Activated naive CD8-positive, alpha-beta T cell treated with anti-CD3 and anti-CD28 coated beads for 36 hours (primary cell): ENCODE measurements around the gene NRXN3. TPM values are rescaled to one million over a fixed set of nuclear protein-coding genes. Genes with fewer than 3 reads are reported as not detected.

Experiments used
- DNase-seq: peaks from one replicate; pipeline ENCODE4 v3.0.0; 2021
- H3K27ac Mint-ChIP-seq: one replicate; pipeline ENCODE4 v1.8.0; 2022; ENCODE audit warnings: mild to moderate bottlenecking, moderate library complexity, mixed read lengths
- H3K27me3 Mint-ChIP-seq: one replicate; pipeline ENCODE4 v1.8.0; 2022; ENCODE audit warnings: mild to moderate bottlenecking, mixed read lengths
- H3K36me3 Mint-ChIP-seq: one replicate; pipeline ENCODE4 v1.8.0; 2021; ENCODE audit warnings: mild to moderate bottlenecking, mixed read lengths
- H3K4me1 Mint-ChIP-seq: one replicate; pipeline ENCODE4 v1.8.0; 2021; ENCODE audit warnings: mixed read lengths
- H3K4me3 Mint-ChIP-seq: one replicate; pipeline ENCODE4 v1.8.0; 2022; ENCODE audit warnings: mild to moderate bottlenecking, moderate library complexity, mixed read lengths
- H3K9me3 Mint-ChIP-seq: one replicate; pipeline ENCODE4 v1.8.0; 2022; ENCODE audit warnings: mixed read lengths
- total RNA-seq, 2 experiments: library from RNA; stranded (reverse); gene quantifications; one replicate each; pipeline ENCODE4 v1.2.3, GENCODE V29; 2021

Gene NRXN3
- total RNA-seq, 2 experiments from 2014 or later, result not detected

- Mint-ChIP-seq H3K9me3 (no peaks in the 10 kb centered on the region), H3K27ac (no peak overlapping the region), H3K27me3 (peaks cover 3% of the 10 kb centered on the region), H3K4me1 (no peaks in the 10 kb centered on the region), H3K36me3 (no peaks in the 10 kb centered on the region), H3K4me3 (no peak overlapping the region)
- DNase-seq, result no peak
These were observed 75.1 kb downstream of the NRXN3 start for GRCh38 chr14:78245238-78245637.

- no peak overlapping the region for H3K4me3 Mint-ChIP-seq
- H3K27ac Mint-ChIP-seq, result no peak overlapping the region
- no peaks in the 10 kb centered on the region for H3K4me1 Mint-ChIP-seq
- H3K9me3 Mint-ChIP-seq, result no peaks in the 10 kb centered on the region
- no peak for DNase-seq
- peaks cover 3% of the 10 kb centered on the region for H3K27me3 Mint-ChIP-seq
- no peaks in the 10 kb centered on the region for H3K36me3 Mint-ChIP-seq
These were observed 78.4 kb downstream of the NRXN3 start for GRCh38 chr14:78248501-78249090.

GRCh38 chr14:78251308-78251707 lies 81.1 kb downstream of the NRXN3 start:
- H3K4me3 Mint-ChIP-seq, result no peak overlapping the region
- H3K4me1 Mint-ChIP-seq, result peaks cover 8% of the 10 kb centered on the region
- DNase-seq, result no peak
- H3K36me3 Mint-ChIP-seq, result no peaks in the 10 kb centered on the region
- peaks cover 3% of the 10 kb centered on the region for H3K27me3 Mint-ChIP-seq
- H3K9me3 Mint-ChIP-seq, result peaks cover 1% of the 10 kb centered on the region
- no peak overlapping the region for H3K27ac Mint-ChIP-seq

GRCh38 chr14:78253986-78254385 lies 83.8 kb downstream of the NRXN3 start:
- Mint-ChIP-seq H3K4me3 (no peak overlapping the region), H3K27me3 (peaks cover 4% of the 10 kb centered on the region), H3K27ac (no peak overlapping the region), H3K9me3 (peaks cover 3% of the 10 kb centered on the region), H3K4me1 (peaks cover 8% of the 10 kb centered on the region), H3K36me3 (no peaks in the 10 kb centered on the region)
- DNase-seq, result no peak

GRCh38 chr14:78254911-78255461 lies 84.8 kb downstream of the NRXN3 start:
- peaks cover 4% of the 10 kb centered on the region for H3K27me3 Mint-ChIP-seq
- DNase-seq, result peak; percentile 42
- H3K4me3 Mint-ChIP-seq, result no peak overlapping the region
- H3K9me3 Mint-ChIP-seq, result peaks cover 3% of the 10 kb centered on the region
- peaks cover 8% of the 10 kb centered on the region for H3K4me1 Mint-ChIP-seq
- H3K36me3 Mint-ChIP-seq, result no peaks in the 10 kb centered on the region
- H3K27ac Mint-ChIP-seq, result peak overlapping the region; percentile 19

GRCh38 chr14:78259831-78260230 lies 89.7 kb downstream of the NRXN3 start:
- H3K27me3 Mint-ChIP-seq, result peaks cover 4% of the 10 kb centered on the region
- peaks cover 7% of the 10 kb centered on the region for H3K4me1 Mint-ChIP-seq
- no peak overlapping the region for H3K4me3 Mint-ChIP-seq
- no peak overlapping the region for H3K27ac Mint-ChIP-seq
- DNase-seq, result no peak
- H3K36me3 Mint-ChIP-seq, result no peaks in the 10 kb centered on the region
- H3K9me3 Mint-ChIP-seq, result peaks cover 3% of the 10 kb centered on the region

- Mint-ChIP-seq H3K36me3 (no peaks in the 10 kb centered on the region), H3K4me3 (no peak overlapping the region), H3K27me3 (peaks cover 10% of the 10 kb centered on the region), H3K4me1 (no peaks in the 10 kb centered on the region), H3K27ac (no peak overlapping the region), H3K9me3 (no peaks in the 10 kb centered on the region)
- no peak for DNase-seq
These were observed 108.5 kb downstream of the NRXN3 start for GRCh38 chr14:78278464-78279250.

- Mint-ChIP-seq H3K4me3 (no peak overlapping the region), H3K4me1 (no peaks in the 10 kb centered on the region), H3K27me3 (peaks cover 7% of the 10 kb centered on the region), H3K27ac (no peak overlapping the region), H3K36me3 (no peaks in the 10 kb centered on the region), H3K9me3 (no peaks in the 10 kb centered on the region)
- no peak for DNase-seq
These were observed 112.3 kb downstream of the NRXN3 start for GRCh38 chr14:78282437-78282836.

GRCh38 chr14:78286210-78286609 lies 116.0 kb downstream of the NRXN3 start:
- DNase-seq, result no peak
- Mint-ChIP-seq H3K4me3 (no peak overlapping the region), H3K4me1 (no peaks in the 10 kb centered on the region), H3K9me3 (no peaks in the 10 kb centered on the region), H3K27ac (no peak overlapping the region), H3K27me3 (peaks cover 3% of the 10 kb centered on the region), H3K36me3 (no peaks in the 10 kb centered on the region)

GRCh38 chr14:78292003-78292402 lies 121.8 kb downstream of the NRXN3 start:
- no peaks in the 10 kb centered on the region for H3K9me3 Mint-ChIP-seq
- no peaks in the 10 kb centered on the region for H3K36me3 Mint-ChIP-seq
- H3K27ac Mint-ChIP-seq, result no peak overlapping the region
- H3K4me1 Mint-ChIP-seq, result no peaks in the 10 kb centered on the region
- H3K27me3 Mint-ChIP-seq, result peaks cover 11% of the 10 kb centered on the region
- no peak for DNase-seq
- no peak overlapping the region for H3K4me3 Mint-ChIP-seq

GRCh38 chr14:78297858-78298257 lies 127.7 kb downstream of the NRXN3 start:
- Mint-ChIP-seq H3K4me1 (no peaks in the 10 kb centered on the region), H3K27ac (no peak overlapping the region), H3K9me3 (no peaks in the 10 kb centered on the region), H3K36me3 (no peaks in the 10 kb centered on the region), H3K27me3 (peaks cover 25% of the 10 kb centered on the region), H3K4me3 (no peak overlapping the region)
- no peak for DNase-seq

GRCh38 chr14:78298298-78298697 lies 128.1 kb downstream of the NRXN3 start:
- no peak for DNase-seq
- Mint-ChIP-seq H3K9me3 (no peaks in the 10 kb centered on the region), H3K4me3 (no peak overlapping the region), H3K27me3 (peaks cover 27% of the 10 kb centered on the region), H3K36me3 (no peaks in the 10 kb centered on the region), H3K4me1 (no peaks in the 10 kb centered on the region), H3K27ac (no peak overlapping the region)

- Mint-ChIP-seq H3K27ac (no peak overlapping the region), H3K9me3 (no peaks in the 10 kb centered on the region), H3K4me3 (no peak overlapping the region), H3K27me3 (peaks cover 21% of the 10 kb centered on the region), H3K36me3 (no peaks in the 10 kb centered on the region), H3K4me1 (no peaks in the 10 kb centered on the region)
- no peak for DNase-seq
These were observed 132.7 kb downstream of the NRXN3 start for GRCh38 chr14:78302841-78303240.

GRCh38 chr14:78307671-78308070 lies 137.5 kb downstream of the NRXN3 start:
- H3K27me3 Mint-ChIP-seq, result peaks cover 12% of the 10 kb centered on the region
- H3K4me1 Mint-ChIP-seq, result no peaks in the 10 kb centered on the region
- no peak overlapping the region for H3K27ac Mint-ChIP-seq
- no peaks in the 10 kb centered on the region for H3K36me3 Mint-ChIP-seq
- no peak for DNase-seq
- H3K4me3 Mint-ChIP-seq, result no peak overlapping the region
- no peaks in the 10 kb centered on the region for H3K9me3 Mint-ChIP-seq

GRCh38 chr14:78308079-78308478 lies 137.9 kb downstream of the NRXN3 start:
- Mint-ChIP-seq H3K27ac (no peak overlapping the region), H3K9me3 (no peaks in the 10 kb centered on the region), H3K4me1 (no peaks in the 10 kb centered on the region), H3K27me3 (peaks cover 8% of the 10 kb centered on the region), H3K4me3 (no peak overlapping the region), H3K36me3 (no peaks in the 10 kb centered on the region)
- no peak for DNase-seq

GRCh38 chr14:78310272-78310671 lies 140.1 kb downstream of the NRXN3 start:
- Mint-ChIP-seq H3K27me3 (peaks cover 14% of the 10 kb centered on the region), H3K27ac (no peak overlapping the region), H3K4me3 (no peak overlapping the region), H3K4me1 (no peaks in the 10 kb centered on the region), H3K36me3 (no peaks in the 10 kb centered on the region), H3K9me3 (no peaks in the 10 kb centered on the region)
- no peak for DNase-seq
